GM10266 (cell line): ENCODE results near the gene KCTD16.

Experiments
- DNase-seq: peaks from one replicate; pipeline ENCODE4 v3.0.0; 2012; ENCODE audit errors: extremely low spot score
- TF ChIP-seq, protein P1 (sequence below): IDR thresholded peaks from 2 replicates; pipeline ENCODE4 v1.5.1; 2012; ENCODE audit warnings: mild to moderate bottlenecking, low read depth; ENCODE audit not compliant: control insufficient read depth, insufficient read depth; ENCODE audit errors: missing control alignments

Gene KCTD16

DNA sequence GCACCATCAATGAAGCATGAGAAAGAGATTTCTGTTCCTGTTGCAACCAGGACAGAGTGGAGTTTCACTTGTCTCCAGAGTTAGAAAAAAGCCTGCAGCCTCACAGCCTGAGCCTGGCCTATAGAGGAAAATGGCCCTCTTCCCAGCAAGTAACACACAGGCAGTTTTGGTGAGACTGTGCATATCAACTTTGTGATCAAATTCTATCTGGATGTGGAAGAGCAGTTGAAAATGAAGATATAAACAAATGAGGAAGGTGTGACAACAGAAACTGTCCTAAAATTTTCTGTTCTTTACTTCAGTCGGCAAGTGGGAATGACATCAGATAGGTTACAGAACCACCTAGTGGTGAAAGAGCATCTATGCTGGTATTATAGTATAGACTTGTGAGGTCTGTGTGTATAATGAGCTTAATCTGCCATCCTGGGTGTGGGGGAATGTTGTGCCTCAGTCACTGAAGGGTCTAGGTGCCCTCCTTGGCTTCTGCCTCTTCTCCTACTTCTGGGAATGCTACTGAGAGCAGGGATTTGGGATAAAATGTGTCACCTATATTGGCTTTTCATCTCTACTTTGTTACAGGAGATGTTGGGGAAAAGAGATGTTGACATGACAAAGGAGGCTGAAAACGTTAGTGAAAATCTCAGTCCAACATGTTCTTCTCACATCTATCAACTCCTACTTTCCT is 28.4 kb upstream of the KCTD16 start:
- DNase-seq, result peak; percentile 45
- TF ChIP-seq, protein P1, sequence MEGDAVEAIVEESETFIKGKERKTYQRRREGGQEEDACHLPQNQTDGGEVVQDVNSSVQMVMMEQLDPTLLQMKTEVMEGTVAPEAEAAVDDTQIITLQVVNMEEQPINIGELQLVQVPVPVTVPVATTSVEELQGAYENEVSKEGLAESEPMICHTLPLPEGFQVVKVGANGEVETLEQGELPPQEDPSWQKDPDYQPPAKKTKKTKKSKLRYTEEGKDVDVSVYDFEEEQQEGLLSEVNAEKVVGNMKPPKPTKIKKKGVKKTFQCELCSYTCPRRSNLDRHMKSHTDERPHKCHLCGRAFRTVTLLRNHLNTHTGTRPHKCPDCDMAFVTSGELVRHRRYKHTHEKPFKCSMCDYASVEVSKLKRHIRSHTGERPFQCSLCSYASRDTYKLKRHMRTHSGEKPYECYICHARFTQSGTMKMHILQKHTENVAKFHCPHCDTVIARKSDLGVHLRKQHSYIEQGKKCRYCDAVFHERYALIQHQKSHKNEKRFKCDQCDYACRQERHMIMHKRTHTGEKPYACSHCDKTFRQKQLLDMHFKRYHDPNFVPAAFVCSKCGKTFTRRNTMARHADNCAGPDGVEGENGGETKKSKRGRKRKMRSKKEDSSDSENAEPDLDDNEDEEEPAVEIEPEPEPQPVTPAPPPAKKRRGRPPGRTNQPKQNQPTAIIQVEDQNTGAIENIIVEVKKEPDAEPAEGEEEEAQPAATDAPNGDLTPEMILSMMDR, result peak; percentile 61

DNA sequence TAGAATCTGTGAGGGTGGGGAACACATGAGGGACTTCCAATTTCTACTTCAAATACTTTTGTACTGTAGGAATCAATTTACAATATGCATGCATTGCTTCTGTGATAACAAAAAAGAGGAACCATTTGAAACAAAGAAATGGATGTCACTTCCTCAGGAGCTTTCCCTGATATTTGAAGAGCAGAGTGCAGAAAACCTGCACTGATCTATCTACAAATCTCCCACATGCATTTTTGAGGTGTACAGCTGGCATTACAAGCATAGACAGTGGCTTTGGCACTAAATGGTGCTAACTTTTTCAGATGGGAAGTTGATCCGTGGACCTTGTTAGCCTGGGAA is 27.9 kb upstream of the KCTD16 start:
- TF ChIP-seq, protein P1, result no peak
- DNase-seq, result no peak

DNA sequence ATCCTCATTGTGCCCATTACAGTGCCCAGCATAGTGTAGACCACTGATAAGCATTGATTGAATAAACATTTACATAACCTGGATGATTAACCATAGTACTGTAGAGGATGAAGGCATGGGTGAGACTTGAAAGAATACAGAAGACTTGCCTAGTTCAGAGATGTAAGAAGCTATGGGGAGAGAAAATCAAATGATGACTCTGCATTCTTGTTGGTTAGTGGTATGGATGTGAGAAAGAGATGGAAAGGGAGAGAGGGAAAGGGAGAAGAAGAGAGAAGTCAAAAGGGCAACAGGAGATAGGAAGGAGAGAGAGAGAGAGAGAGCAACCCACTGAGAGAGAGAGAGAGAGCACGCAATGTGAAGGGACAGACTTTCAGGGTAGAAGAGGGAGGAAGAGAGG is 27.0 kb upstream of the KCTD16 start:
- no peak for DNase-seq
- TF ChIP-seq, protein P1, result no peak

DNA sequence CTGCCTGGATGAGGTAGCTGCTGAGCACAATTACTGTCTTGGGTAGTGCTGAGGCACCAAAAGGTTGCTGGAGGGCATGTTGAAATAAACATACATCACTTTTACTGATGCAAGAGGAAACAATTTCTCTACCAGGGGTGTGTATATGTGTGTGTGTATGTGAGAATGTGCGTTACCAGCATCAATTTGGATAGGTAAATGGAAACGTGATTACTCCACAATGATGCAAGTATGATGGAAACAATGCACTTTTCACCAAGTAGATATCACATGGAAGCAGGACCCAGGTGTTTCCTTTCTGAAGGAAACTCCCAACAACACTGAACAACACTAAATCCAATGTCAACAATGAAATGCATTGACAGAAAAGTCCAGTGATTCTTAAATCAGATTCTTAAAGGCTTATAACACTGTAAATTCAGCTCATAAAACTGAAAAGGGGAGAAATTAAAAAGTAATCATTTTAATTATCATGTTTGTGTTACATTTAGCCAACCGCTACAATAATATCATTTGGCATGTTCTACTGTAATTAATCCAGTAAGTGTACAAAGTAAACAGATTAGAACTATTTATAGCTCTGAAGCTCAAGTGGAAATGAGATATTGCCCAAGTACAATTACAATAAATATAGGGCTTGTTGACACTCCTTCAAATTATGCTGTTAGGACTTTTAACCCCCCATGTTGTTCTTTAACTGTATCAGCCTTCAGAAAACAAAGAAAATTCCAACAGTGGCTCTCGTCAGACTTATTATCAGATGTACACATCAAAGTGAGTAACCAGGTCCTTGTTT is 25.5 kb upstream of the KCTD16 start:
- no peak for DNase-seq

DNA sequence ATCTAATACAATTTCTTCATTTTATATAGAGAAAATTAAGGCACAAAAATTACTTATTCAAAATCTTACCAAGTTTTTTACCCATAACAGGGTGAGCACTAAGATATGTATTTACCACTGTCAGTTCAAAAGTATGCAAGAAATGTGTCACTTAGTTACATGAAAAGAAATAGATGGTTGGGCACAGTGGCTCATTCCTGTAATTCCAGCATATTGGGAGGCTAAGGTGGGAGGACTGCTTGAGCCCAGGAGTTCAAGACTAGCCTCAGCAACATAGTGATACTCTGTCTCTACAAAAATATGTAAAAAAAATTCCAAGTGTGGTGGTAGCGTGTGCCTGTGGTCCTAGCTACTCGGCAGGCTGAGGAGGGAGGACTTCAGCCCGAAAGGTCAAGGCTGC is 19.6 kb upstream of the KCTD16 start:
- no peak for DNase-seq
- TF ChIP-seq, protein P1, result no peak

More for the DNA sequence above, 25.5 kb upstream of the KCTD16 start:
- TF ChIP-seq, protein P1, result no peak

DNA sequence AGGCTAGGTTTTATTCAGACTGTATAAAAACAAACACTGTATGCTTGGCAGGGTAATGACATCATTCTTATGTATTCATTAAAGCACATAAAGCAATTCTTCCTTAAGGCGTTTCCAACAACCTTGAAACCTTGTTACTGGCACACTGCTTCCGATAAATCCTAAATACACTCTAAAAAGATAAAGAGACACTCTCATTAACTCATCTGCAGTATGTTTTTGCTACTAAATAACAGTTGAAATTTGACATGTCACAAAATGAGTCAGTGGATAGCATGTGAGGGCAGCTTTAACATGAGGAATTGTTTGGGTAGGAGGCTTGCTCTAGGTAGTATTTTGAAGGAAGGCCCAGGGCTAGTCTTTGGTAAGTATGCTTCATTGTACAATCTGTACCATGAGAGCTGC is 13.9 kb upstream of the KCTD16 start:
- TF ChIP-seq, protein P1, result no peak
- DNase-seq, result no peak

DNA sequence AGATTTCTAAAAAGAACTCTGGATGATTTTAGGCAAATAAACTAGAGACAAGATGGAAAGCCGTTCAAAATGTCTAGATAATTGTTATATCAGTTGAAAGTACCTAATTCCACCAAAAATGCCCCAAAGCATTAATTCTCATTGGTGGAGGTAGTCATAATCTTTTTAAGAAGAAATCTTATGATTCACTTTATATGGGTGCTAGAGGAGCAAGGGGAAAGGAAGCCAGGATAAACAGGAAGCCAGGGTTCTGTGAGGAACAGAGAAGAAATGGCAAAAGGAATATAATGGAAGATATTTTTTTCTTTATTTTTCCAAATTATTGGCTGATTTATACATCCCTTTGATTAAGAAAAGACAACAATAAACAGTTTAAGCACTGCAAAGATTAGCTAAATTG is 8.0 kb upstream of the KCTD16 start:
- TF ChIP-seq, protein P1, result no peak
- DNase-seq, result no peak
